DMS79 treated with DMSO at 0.1 percent for 48 hours (cell line): ENCODE data around the gene TTC33.
"Not testable (repeated sequence)": the region's sequence is repeated elsewhere in the genome, so short reads cannot be mapped to it uniquely, and the experiment has no call there.

ENCODE experiments used
- DNase-seq: peaks from one replicate; lab custom pipeline; 2025; lab: John Stamatoyannopoulos, UW

Gene TTC33

GRCh38 chr5:40614923-40615585 lies 140.7 kb downstream of the TTC33 start:
- DNase-seq, result no peak

DNA sequence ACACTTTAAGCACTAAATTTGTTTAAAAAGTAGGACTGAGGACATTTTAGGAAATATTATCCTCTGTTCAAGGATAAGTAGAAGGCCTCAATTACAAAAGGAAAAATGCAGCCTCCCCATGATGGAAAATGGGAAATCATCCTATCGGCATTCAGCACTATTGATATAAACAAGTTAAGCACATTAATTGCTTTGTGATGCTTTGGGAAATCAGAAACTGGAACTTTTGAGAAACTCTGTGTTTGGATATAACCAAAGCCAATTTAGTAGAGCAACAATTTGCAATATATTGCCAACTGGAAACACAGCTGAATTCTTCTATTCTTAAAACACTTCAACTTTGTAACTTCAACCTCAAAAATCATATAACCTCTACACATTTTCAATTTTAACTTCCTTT lies 141.3 kb downstream of the TTC33 start:
- no peak for DNase-seq

GRCh38 chr5:40607202-40607601 lies 148.6 kb downstream of the TTC33 start:
- no peak for DNase-seq

- DNase-seq, result no peak
Observed at GRCh38 chr5:40606077-40606765, 149.5 kb downstream of the TTC33 start.

DNA sequence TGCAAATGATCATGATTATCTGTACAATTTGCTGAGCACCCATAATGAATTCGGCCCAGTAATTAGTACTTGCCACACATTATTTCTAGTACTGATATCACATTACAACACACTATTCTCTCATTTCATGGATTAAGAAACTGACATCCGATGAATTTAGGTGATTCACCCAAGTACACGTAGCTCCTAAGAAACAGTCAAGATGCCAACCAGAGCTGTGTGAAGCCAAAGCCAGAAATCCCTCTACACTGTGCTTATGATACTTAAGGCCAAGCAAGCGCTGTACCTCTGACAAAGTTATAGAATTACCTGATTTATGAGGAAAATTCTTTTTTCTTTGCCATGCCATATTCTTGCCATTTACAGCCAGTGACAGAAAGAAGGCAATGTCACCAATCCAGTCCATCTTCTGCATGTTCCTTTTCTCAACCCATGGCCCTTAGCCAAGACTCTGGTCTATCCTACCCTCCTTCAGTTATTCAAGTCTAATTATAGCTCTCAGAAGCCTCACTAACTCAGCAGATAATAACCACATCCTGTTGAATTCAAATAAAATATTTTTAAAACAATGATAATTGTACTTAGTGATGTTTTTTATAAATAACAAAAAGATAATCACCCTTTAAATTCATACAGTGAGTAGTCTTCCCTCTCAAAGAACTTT lies 150.3 kb downstream of the TTC33 start:
- DNase-seq, result no peak

GRCh38 chr5:40603378-40603777 lies 152.4 kb downstream of the TTC33 start:
- DNase-seq, result no peak

- DNase-seq, result no peak
Observed at GRCh38 chr5:40601198-40601868, 154.4 kb downstream of the TTC33 start.

- no peak for DNase-seq
Observed at GRCh38 chr5:40600383-40600782, 155.4 kb downstream of the TTC33 start.

GRCh38 chr5:40599676-40600075 lies 156.1 kb downstream of the TTC33 start:
- no peak for DNase-seq

- no peak for DNase-seq
Observed at GRCh38 chr5:40594811-40595210, 160.9 kb downstream of the TTC33 start.

DNA sequence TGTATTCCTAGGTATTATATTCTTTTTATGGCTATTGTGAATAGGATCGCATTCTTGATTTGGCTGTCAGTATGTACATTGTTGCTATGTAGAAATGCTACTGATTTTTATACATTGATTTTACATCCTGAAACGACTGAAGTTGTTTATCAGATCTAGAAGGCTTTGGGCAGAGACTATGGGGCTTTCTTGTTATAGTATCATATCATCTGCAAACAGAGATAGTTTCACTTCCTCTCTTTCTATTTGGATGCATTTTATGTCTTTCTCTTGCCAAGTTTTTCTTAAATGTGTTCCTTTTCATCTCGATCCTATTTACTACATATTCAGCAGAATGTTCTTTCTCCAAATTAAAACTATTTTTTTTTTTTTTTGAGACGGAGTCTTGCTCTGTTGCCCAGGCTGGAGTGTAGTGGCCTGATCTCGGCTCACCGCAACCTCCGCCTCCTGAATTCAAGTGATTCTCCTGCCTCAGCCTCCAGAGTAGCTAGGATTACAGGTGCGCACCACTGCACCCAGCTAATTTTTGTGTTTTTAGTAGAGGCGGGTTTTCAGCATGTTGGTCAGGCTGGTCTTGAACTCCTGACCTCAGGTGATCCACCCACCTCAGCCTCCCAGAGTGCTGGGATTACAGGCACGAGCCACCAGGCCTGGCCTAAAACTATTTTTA lies 163.9 kb downstream of the TTC33 start:
- not testable (repeated sequence) for DNase-seq

- no peak for DNase-seq
Observed at GRCh38 chr5:40587376-40587775, 168.4 kb downstream of the TTC33 start.

GRCh38 chr5:40585537-40586267 lies 170.1 kb downstream of the TTC33 start:
- no peak for DNase-seq

DNA sequence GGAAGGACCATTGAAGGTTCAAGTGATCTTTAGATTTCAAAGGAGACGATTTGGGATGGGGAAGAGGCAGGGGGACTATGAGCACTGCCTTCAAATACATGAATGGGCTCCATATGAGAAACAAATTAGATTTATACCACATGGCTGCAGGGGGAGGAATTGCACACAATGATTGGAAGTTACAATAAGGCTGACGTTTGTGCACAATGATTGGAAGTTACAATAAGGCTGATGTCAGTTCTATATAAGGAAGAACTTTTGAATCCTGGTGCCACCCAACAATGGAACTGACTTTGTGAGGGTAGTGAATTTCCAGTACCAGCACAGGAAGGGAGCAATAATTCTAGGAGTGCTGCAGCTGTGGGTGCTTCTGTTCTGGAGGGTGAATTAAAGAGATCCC lies 171.7 kb downstream of the TTC33 start:
- no peak for DNase-seq

GRCh38 chr5:40578501-40579451 lies 177.0 kb downstream of the TTC33 start:
- no peak for DNase-seq

GRCh38 chr5:40577718-40578117 lies 178.0 kb downstream of the TTC33 start:
- no peak for DNase-seq

- no peak for DNase-seq
Observed at GRCh38 chr5:40575921-40576320, 179.8 kb downstream of the TTC33 start.

DNA sequence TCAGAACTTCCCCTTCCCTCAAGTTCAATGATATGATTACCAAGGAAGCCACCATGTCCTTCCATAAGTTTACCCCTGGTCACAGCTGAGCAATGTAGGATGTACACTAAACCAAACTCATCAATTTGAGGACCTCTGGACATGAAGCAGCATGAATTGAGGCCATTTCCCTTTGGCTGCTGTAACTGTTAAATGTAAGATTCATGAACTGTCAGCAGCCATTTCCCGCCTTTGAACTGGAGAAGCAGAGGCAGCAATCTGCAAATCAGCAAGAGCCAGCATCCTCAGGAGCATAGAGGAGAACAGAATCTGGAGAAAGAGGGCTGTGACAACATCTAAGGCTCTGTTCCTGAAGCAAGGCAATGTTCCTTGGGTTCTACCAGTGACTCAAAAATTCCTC lies 180.3 kb downstream of the TTC33 start:
- DNase-seq, result no peak

DNA sequence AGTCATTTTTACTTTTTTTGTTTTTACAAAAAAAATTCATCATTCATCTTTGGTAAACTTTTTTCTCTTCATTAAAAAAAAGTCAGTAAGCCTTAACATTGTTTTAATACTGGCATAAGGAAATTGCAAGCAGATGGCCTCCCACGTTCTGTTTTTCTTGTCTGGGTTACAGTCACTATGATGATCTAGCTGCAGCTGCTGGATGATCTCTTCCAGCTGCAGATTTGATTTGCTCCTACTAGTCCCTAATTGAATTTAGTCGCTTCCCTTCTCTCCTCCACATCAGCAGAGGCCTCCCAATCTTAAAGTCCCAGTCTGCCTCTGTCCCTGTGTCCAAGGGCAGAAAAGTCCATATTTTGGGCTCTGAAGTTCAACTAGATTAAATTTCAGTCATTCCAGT lies 182.8 kb downstream of the TTC33 start:
- no peak for DNase-seq

GRCh38 chr5:40572391-40572790 lies 183.4 kb downstream of the TTC33 start:
- DNase-seq, result no peak
